ENCODE data around the gene ANKRD63. TPM values are rescaled to one million over a fixed set of nuclear protein-coding genes. Genes with fewer than 3 reads are reported as not detected.

Gene ANKRD63
- total and polyA plus RNA-seq, 9 of the 15 experiments (the other 6 are each of a cell fraction or from before 2014, with no cell fraction given), result 1.3 to 2.0 (median 1.8) TPM; not detected in 6

DNA sequence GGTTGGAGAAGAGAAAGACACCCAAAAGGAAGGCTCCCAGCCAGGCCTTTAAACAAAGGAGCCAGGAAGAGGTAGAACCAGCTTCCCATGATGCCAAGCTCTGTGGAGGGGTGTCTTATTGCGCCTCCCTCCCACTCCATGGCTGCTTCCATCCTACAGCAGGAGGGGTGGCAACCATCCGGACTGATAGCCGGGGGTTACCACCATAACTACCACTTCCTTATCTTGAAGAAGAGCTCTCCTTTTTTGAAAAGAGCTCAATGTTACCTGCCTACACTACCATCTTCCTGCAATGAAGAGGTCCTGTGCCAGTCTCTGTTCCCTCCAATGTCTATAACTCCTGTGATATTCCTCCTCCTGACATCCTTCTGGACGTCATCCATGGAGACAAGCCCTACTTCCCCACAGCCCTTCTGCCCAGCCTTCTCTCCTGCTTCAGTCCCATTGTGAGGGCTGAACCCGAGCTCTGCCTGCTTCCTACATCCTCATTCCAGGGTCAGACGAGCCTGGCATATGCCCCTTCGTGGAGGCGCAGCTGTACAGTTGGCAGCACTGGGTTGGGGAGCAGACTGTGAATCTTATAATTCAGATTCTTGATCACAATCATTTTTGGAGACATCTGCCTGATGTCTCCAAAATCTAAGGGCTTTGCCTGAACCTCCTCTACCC is 49.4 kb upstream of the ANKRD63 start:
- WGBS (ENCODE audit: insufficient coverage, low coverage, missing lambda C conversion rate), result 66% methylated on average over 8 of the region's 8 CpGs
- Histone ChIP-seq H3K36me3 (ENCODE audit: control insufficient read depth, insufficient read depth, low read length) (peaks cover 14% of the 10 kb centered on the region), H3K9ac (ENCODE audit: insufficient read depth in 1 of 2, low read depth in 2 of 2, low read length in 2 of 2) (no peak overlapping the region), H3K27me3 (ENCODE audit: control insufficient read depth in 2 of 2, insufficient read depth in 2 of 2, low read length in 2 of 2) (no peaks in the 10 kb centered on the region), H3K4me2 (ENCODE audit: insufficient read depth, low read length) (no peak overlapping the region; the same call in 1 of the 2 replicates), H3K9me1 (ENCODE audit: control insufficient read depth, insufficient read depth, low read length) (no peaks in the 10 kb centered on the region), H3K79me2 (ENCODE audit: control insufficient read depth, insufficient read depth, low read length) (no peaks in the 10 kb centered on the region), H2AFZ (ENCODE audit: low read depth, low read length) (no peak overlapping the region), H3K9me3 (replicated peaks; ENCODE audit: control insufficient read depth, insufficient read depth, low read depth, low read length) (no peaks in the 10 kb centered on the region), H4K20me1 (replicated peaks; ENCODE audit: control insufficient read depth, insufficient read depth, low read length) (no peaks in the 10 kb centered on the region), H3K27ac (ENCODE audit: extremely low read depth, low read depth, low read length) (no peak overlapping the region), H3K4me1 (replicated peaks in 1 of 2; ENCODE audit: control insufficient read depth in 2 of 2, insufficient read depth in 2 of 2, low read length in 2 of 2) (peaks cover 56 to 61% of the 10 kb centered on the region in 2 experiments), H3K4me3 (no peak overlapping the region)
- ChIA-PET POLR2A (interaction anchor here (0.6 to 1.1 kb wide), 4 partner anchors 10 to 20 kb away, joined by 3 to 4 read pairs (median 4); no protein-coding TSS in a partner anchor), CTCF (ENCODE audit: low intra/inter-chr PET ratio) (no interaction called here)
- in situ Hi-C loops (cut with MboI), result no loop called here
- intact Hi-C loops (cut with micrococcal nuclease), result no loop called here
- DNase-seq (ENCODE audit: extremely low read depth in 1 of 4, low spot score in 3 of 4), result no peak
- TF ChIP-seq EP300 (IDR thresholded peaks at IDR 0.05; ENCODE audit: low read length), result no peak
- TF ChIP-seq, protein P1, sequence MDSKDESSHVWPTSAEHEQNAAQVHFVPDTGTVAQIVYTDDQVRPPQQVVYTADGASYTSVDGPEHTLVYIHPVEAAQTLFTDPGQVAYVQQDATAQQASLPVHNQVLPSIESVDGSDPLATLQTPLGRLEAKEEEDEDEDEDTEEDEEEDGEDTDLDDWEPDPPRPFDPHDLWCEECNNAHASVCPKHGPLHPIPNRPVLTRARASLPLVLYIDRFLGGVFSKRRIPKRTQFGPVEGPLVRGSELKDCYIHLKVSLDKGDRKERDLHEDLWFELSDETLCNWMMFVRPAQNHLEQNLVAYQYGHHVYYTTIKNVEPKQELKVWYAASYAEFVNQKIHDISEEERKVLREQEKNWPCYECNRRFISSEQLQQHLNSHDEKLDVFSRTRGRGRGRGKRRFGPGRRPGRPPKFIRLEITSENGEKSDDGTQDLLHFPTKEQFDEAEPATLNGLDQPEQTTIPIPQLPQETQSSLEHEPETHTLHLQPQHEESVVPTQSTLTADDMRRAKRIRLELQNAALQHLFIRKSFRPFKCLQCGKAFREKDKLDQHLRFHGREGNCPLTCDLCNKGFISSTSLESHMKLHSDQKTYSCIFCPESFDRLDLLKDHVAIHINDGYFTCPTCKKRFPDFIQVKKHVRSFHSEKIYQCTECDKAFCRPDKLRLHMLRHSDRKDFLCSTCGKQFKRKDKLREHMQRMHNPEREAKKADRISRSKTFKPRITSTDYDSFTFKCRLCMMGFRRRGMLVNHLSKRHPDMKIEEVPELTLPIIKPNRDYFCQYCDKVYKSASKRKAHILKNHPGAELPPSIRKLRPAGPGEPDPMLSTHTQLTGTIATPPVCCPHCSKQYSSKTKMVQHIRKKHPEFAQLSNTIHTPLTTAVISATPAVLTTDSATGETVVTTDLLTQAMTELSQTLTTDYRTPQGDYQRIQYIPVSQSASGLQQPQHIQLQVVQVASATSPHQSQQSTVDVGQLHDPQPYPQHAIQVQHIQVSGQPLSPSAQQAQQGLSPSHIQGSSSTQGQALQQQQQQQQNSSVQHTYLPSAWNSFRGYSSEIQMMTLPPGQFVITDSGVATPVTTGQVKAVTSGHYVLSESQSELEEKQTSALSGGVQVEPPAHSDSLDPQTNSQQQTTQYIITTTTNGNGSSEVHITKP (IDR thresholded peaks at IDR 0.05; ENCODE audit: partially characterized antibody), result peak; percentile 78
- no peak for FAIRE-seq
- BruUV-seq (replicated peaks), result no TSS peak
- no peak for ATAC-seq

Data from K562 (cell line).